OCI-LY1 (cell line): ENCODE results near the gene PRXL2A.
"Not testable (repeated sequence)": the region's sequence is repeated elsewhere in the genome, so short reads cannot be mapped to it uniquely, and the experiment has no call there.

ENCODE experiments used
- H2AFZ ChIP-seq: fragments of 200-600 bp; sonication (generic), shearing (Covaris generic); 2 replicates; pipeline ENCODE4 v1.6.0; 2014; ENCODE audit warnings: antibody characterized with exemption, mild to moderate bottlenecking, low read length
- H3F3A ChIP-seq: fragments of 200-600 bp; sonication (generic), shearing (Covaris generic); 2 replicates; pipeline ENCODE4 v1.6.0; 2014; ENCODE audit warnings: mild to moderate bottlenecking, antibody characterized with exemption, low read length, moderate library complexity; ENCODE audit not compliant: insufficient read depth
- H3K27ac ChIP-seq: fragments of 200-600 bp; sonication (generic); 2 replicates; pipeline ENCODE4 v1.5.1; 2014; ENCODE audit warnings: low read length, mixed run types, mild to moderate bottlenecking, low read depth; ENCODE audit not compliant: poor library complexity, severe bottlenecking
- H3K27me3 ChIP-seq: fragments of 200-600 bp; sonication (generic); 2 replicates; pipeline ENCODE4 v1.6.0; 2014; ENCODE audit warnings: antibody characterized with exemption, mild to moderate bottlenecking, low read length, moderate library complexity; ENCODE audit not compliant: insufficient read depth
- H3K36me3 ChIP-seq: fragments of 200-600 bp; sonication (generic); 2 replicates; pipeline ENCODE4 v1.6.1; 2014; ENCODE audit warnings: mild to moderate bottlenecking, antibody characterized with exemption, low read length, moderate library complexity, mixed read lengths; ENCODE audit not compliant: insufficient read depth
- H3K4me1 ChIP-seq: fragments of 200-600 bp; sonication (generic); 2 replicates; pipeline ENCODE4 v1.5.1; 2014; ENCODE audit warnings: mild to moderate bottlenecking, low read length, moderate library complexity; ENCODE audit not compliant: insufficient read depth, severe bottlenecking
- H3K4me2 ChIP-seq: fragments of 200-600 bp; sonication (generic), shearing (Covaris generic); 2 replicates; pipeline ENCODE4 v1.6.1; 2014; ENCODE audit warnings: low read length
- H3K4me3 ChIP-seq: fragments of 200-600 bp; sonication (generic); 2 replicates; pipeline ENCODE4 v1.5.1; 2014; ENCODE audit warnings: low read length, low read depth, mild to moderate bottlenecking, mixed read lengths; ENCODE audit not compliant: poor library complexity, severe bottlenecking
- H3K79me2 ChIP-seq: fragments of 200-600 bp; shearing (Covaris generic); 2 replicates; pipeline ENCODE4 v1.6.1; 2016; ENCODE audit warnings: mixed run types, low read length, mixed read lengths; ENCODE audit not compliant: insufficient read depth
- H3K9ac ChIP-seq: fragments of 200-600 bp; sonication (generic), shearing (Covaris generic); 2 replicates; pipeline ENCODE4 v1.6.1; 2014; ENCODE audit warnings: mild to moderate bottlenecking, low read length, mixed read lengths
- H3K9me2 ChIP-seq: fragments of 200-600 bp; sonication (generic), shearing (Covaris generic); 2 replicates; pipeline ENCODE4 v1.6.1; 2014; ENCODE audit warnings: low read depth, mild to moderate bottlenecking, low read length, mixed read lengths
- H3K9me3 ChIP-seq: fragments of 200-600 bp; shearing (Covaris generic); 2 replicates; pipeline ENCODE4 v1.6.1; 2014; ENCODE audit warnings: low read length, mixed read lengths
- H4K20me1 ChIP-seq: fragments of 200-600 bp; sonication (generic), shearing (Covaris generic); 2 replicates; pipeline ENCODE4 v1.6.0; 2016; ENCODE audit warnings: mild to moderate bottlenecking, low read length; ENCODE audit not compliant: insufficient read depth
- CTCF ChIP-seq: fragments of 200-600 bp; sonication (generic), shearing (Covaris generic); IDR thresholded peaks from 2 replicates; pipeline ENCODE4 v1.5.1; 2017; ENCODE audit warnings: mild to moderate bottlenecking, antibody characterized with exemption, low read length, moderate library complexity, mixed read lengths
- EZH2 ChIP-seq: fragments of 200-600 bp; sonication (generic), shearing (Covaris generic); IDR thresholded peaks from 2 replicates; pipeline ENCODE4 v1.8.0; 2017; ENCODE audit warnings: borderline replicate concordance, mixed run types, mild to moderate bottlenecking, antibody characterized with exemption, low read length, moderate library complexity, mixed read lengths

The PRXL2A gene

GRCh38 chr10:80477813-80478212, 69.5 kb downstream of the PRXL2A start:
- Histone ChIP-seq H3K4me3 (no peak overlapping the region), H3K79me2 (peaks cover 41% of the 10 kb centered on the region), H2AFZ (no peak overlapping the region), H3K9ac (no peak overlapping the region), H3K27me3 (no peaks in the 10 kb centered on the region), H3K9me2 (no peaks in the 10 kb centered on the region), H3K27ac (no peak overlapping the region), H3K4me2 (no peak overlapping the region), H3K4me1 (peaks cover 23% of the 10 kb centered on the region), H3K36me3 (peaks cover 30% of the 10 kb centered on the region), H4K20me1 (no peaks in the 10 kb centered on the region), H3K9me3 (0 out of 2 replicates have a peak, but pooled peaks cover 8% of the 10 kb centered on the region), H3F3A (no peaks in the 10 kb centered on the region)
- no peak for TF ChIP-seq CTCF
- no peak for TF ChIP-seq EZH2

DNA sequence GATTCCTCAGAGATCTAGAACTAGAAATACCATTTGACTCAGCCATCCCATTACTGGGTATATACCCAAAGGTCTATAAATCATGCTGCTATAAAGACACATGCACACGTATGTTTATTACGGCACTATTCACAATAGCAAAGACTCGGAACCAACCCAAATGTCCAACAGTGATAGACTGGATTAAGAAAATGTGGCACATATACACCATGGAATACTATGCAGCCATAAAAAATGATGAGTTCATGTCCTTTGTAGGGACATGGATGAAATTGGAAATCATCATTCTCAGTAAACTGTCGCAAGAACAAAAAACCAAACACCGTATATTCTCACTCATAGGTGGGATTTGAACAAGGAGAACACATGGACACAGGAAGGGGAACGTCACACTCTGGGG, 72.0 kb downstream of the PRXL2A start:
- not testable (repeated sequence) for H3K9ac ChIP-seq, H3K9me2 ChIP-seq, H3K27ac ChIP-seq, H3K9me3 ChIP-seq, H3K4me3 ChIP-seq, H3F3A ChIP-seq, H2AFZ ChIP-seq, H4K20me1 ChIP-seq, H3K27me3 ChIP-seq, H3K4me2 ChIP-seq
- Histone ChIP-seq H3K4me1 (peaks cover 26% of the 10 kb centered on the region), H3K79me2 (peaks cover 38% of the 10 kb centered on the region), H3K36me3 (peaks cover 26% of the 10 kb centered on the region)

GRCh38 chr10:80480852-80481251, 72.5 kb downstream of the PRXL2A start:
- no peak overlapping the region for H3K9ac ChIP-seq
- TF ChIP-seq CTCF, result no peak
- TF ChIP-seq EZH2, result no peak
- peaks cover 43% of the 10 kb centered on the region for H3K79me2 ChIP-seq
- peaks cover 26% of the 10 kb centered on the region for H3K36me3 ChIP-seq
- no peaks in the 10 kb centered on the region for H3K27me3 ChIP-seq
- H3K9me2 ChIP-seq, result no peaks in the 10 kb centered on the region
- no peak overlapping the region for H3K27ac ChIP-seq
- no peaks in the 10 kb centered on the region for H3F3A ChIP-seq
- no peak overlapping the region for H2AFZ ChIP-seq
- no peak overlapping the region for H3K4me2 ChIP-seq
- H3K4me3 ChIP-seq, result no peak overlapping the region
- no peaks in the 10 kb centered on the region for H4K20me1 ChIP-seq
- H3K9me3 ChIP-seq, result 0 out of 2 replicates have a peak, but pooled peaks cover 8% of the 10 kb centered on the region
- H3K4me1 ChIP-seq, result peaks cover 31% of the 10 kb centered on the region

DNA sequence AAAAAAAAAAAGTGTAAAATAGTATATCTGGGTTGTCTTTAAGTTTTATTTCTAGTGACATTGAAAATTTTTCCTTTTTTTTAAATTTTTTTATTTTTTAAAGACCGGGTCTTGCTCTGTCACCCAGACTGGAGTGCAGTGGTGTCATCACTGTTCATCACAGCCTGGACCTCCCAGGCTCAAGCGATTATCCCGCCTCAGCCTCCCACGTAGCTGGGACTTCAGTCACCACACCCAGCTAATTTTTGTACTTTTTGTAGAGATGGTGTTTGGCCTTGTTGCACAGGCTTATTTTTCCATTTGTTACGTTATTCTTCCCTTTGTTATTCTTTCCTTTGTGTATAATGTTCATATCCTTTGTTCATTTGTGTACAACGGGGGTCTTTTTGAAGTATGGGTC, 75.9 kb downstream of the PRXL2A start:
- no peaks in the 10 kb centered on the region for H3K9me3 ChIP-seq
- H3K9ac ChIP-seq, result no peak overlapping the region
- no peak overlapping the region for H2AFZ ChIP-seq
- peaks cover 8% of the 10 kb centered on the region; the same call in 1 of the 2 replicates for H3K36me3 ChIP-seq
- TF ChIP-seq EZH2, result no peak
- no peak for TF ChIP-seq CTCF
- H4K20me1 ChIP-seq, result no peaks in the 10 kb centered on the region
- no peaks in the 10 kb centered on the region for H3K27me3 ChIP-seq
- no peak overlapping the region for H3K4me2 ChIP-seq
- H3K9me2 ChIP-seq, result no peaks in the 10 kb centered on the region
- H3K79me2 ChIP-seq, result peaks cover 34% of the 10 kb centered on the region
- peaks cover 35% of the 10 kb centered on the region for H3K4me1 ChIP-seq
- no peaks in the 10 kb centered on the region for H3F3A ChIP-seq
- H3K27ac ChIP-seq, result peak overlapping the region; percentile 12
- no peak overlapping the region for H3K4me3 ChIP-seq
